Measurements from ENCODE around the gene TFDP2.

DNA sequence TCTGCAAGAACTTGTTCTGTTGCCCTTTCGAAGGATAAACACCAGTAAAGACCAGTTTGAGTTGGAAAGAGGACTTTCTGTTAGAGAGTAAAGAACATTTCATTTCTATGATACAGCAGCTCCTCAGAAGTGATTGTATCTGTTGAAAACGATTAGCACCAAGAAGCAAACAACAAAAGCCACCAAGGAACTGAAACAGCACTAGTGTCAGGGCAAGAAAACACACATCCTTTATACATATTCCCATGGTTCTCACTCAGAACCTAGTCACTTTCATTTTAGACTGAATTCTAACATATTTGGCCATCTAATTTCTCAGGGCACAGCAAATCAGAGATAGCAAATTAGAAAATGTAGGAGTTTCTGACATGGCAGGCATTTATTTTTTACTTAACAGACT, 156.8 kb downstream of the TFDP2 start:
- TF ChIP-seq ILK (tag; IDR thresholded peaks at IDR 0.05; ENCODE audit: borderline replicate concordance, low read depth) (no peak), POLR2A (conservative IDR thresholded peaks at IDR 0.05) (no peak), TARDBP (IDR thresholded peaks at IDR 0.05) (no peak), COPS2 (conservative IDR thresholded peaks at IDR 0.05) (no peak), EZH2 (IDR thresholded peaks at IDR 0.05; ENCODE audit: borderline replicate concordance, low read depth, low read length) (no peak), CTCF (IDR thresholded peaks at IDR 0.05 in 2 of 3, conservative IDR thresholded peaks at IDR 0.05 in 1 of 3; ENCODE audit: insufficient read depth in 2 of 3, low read depth in 1 of 3, low read length in 3 of 3) (no peak), IRF9 (tag; IDR thresholded peaks at IDR 0.05) (no peak)
- TF ChIP-seq, protein P1, sequence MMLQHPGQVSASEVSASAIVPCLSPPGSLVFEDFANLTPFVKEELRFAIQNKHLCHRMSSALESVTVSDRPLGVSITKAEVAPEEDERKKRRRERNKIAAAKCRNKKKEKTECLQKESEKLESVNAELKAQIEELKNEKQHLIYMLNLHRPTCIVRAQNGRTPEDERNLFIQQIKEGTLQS (IDR thresholded peaks at IDR 0.05) = no peak
- TF ChIP-seq, protein P1 (CRISPR knock-in tag; conservative IDR thresholded peaks at IDR 0.05) = no peak
- TF ChIP-seq, protein P2, sequence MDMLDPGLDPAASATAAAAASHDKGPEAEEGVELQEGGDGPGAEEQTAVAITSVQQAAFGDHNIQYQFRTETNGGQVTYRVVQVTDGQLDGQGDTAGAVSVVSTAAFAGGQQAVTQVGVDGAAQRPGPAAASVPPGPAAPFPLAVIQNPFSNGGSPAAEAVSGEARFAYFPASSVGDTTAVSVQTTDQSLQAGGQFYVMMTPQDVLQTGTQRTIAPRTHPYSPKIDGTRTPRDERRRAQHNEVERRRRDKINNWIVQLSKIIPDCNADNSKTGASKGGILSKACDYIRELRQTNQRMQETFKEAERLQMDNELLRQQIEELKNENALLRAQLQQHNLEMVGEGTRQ (CRISPR knock-in tag; IDR thresholded peaks at IDR 0.05) = no peak

Data from K562 (cell line).